Hepatocyte (in vitro differentiated cells): ENCODE results near the gene SLC8A2.

ENCODE experiments used
- CTCF ChIP-seq: fragments of 200-600 bp; sonication (generic); IDR thresholded peaks from 2 replicates; pipeline ENCODE4 v1.5.1; 2016; ENCODE audit warnings: antibody characterized with exemption, mild to moderate bottlenecking; ENCODE audit not compliant: poor library complexity
- EZH2 ChIP-seq: fragments of 200-600 bp; sonication (generic); IDR thresholded peaks from 2 replicates; pipeline ENCODE4 v1.6.1; 2016; ENCODE audit warnings: antibody characterized with exemption, mild to moderate bottlenecking, borderline replicate concordance

GRCh38 chr19:47402504-47402903 lies 69.2 kb downstream of the SLC8A2 start:
- TF ChIP-seq CTCF: no peak
- no peak for TF ChIP-seq EZH2
